K562 (cell line): Measurements from ENCODE around the gene SNX27. TPM values are rescaled to one million over a fixed set of nuclear protein-coding genes. Genes with fewer than 3 reads are reported as not detected.

ENCODE experiments used
- ATAC-seq: fragments of 200-7000 bp; cut with Tn5 transposase; 3 replicates; pipeline ENCODE4 v1.9.1; 2020; ENCODE audit warnings: moderate library complexity
- BruUV-seq: library from RNA; stranded (reverse); fragments of 400-500 nt; replicated peaks from 2 replicates; lab custom pipeline; 2021; lab: Mats Ljungman, UMichigan
- CTCF ChIA-PET: fragments of 300-600 bp; formaldehyde crosslinking; extraction: SDS; loops from one replicate; lab custom pipeline; 2021; ENCODE audit warnings: low intra/inter-chr PET ratio; lab: Yijun Ruan, JAX
- POLR2A ChIA-PET: fragments of 300-600, 350-650 bp; sonication (Branson Sonifier 250); formaldehyde crosslinking; extraction: SDS; loops from one replicate; lab custom pipeline; 2021; ENCODE audit warnings: antibody characterized with exemption, inconsistent platforms; lab: Yijun Ruan, JAX
- DNase-seq, 4 experiments: peaks; one replicate each; pipeline versions ENCODE4 v3.0.0 to v3.0.0-alpha.2; 2011 to 2018; ENCODE audit warnings: low spot score in 3 of 4, mixed read lengths in 3 of 4; ENCODE audit errors: extremely low read depth in 1 of 4
- FAIRE-seq: peaks from 2 replicates; lab custom pipeline; 2011; peaks lifted over from hg19 to GRCh38; lab: Jason Lieb, UNC
- H2AFZ ChIP-seq: 2 replicates; pipeline ENCODE4 v1.6.0; 2011; ENCODE audit warnings: low read depth, low read length, control low read depth, inconsistent platforms
- H3K27ac ChIP-seq: fragments of 200-600 bp; 3 replicates; pipeline ENCODE4 v1.8.0; 2011; ENCODE audit warnings: low read depth, mild to moderate bottlenecking, control low read depth, inconsistent platforms, low read length, moderate library complexity, mixed read lengths; ENCODE audit errors: extremely low read depth
- H3K27me3 ChIP-seq, 2 experiments: fragments of 300-600 bp in 1 of 2; 2 replicates in 1 of 2; 3 replicates in 1 of 2; pipeline versions ENCODE4 v1.6.0 to v1.8.0; 2011; ENCODE audit warnings: inconsistent platforms in 2 of 2, low read length in 2 of 2, mild to moderate bottlenecking in 1 of 2, mixed read lengths in 1 of 2, moderate library complexity in 1 of 2; ENCODE audit not compliant: control insufficient read depth in 2 of 2, insufficient read depth in 2 of 2
- H3K36me3 ChIP-seq: fragments of 300-600 bp; 3 replicates; pipeline ENCODE4 v1.8.0; 2011; ENCODE audit warnings: mild to moderate bottlenecking, low read length, inconsistent platforms; ENCODE audit not compliant: control insufficient read depth, insufficient read depth
- H3K4me1 ChIP-seq, 2 experiments: fragments of 200-600 bp in 1 of 2; replicated peaks in 1 of 2; 2 replicates in 1 of 2; 3 replicates in 1 of 2; pipeline versions ENCODE4 v1.5.1 to v1.8.0; 2011; ENCODE audit warnings: inconsistent platforms in 2 of 2, low read length in 2 of 2, mild to moderate bottlenecking in 1 of 2, mixed read lengths in 1 of 2, moderate library complexity in 1 of 2; ENCODE audit not compliant: control insufficient read depth in 2 of 2, insufficient read depth in 2 of 2
- H3K4me2 ChIP-seq: 2 replicates; pipeline ENCODE4 v1.6.1; 2011; ENCODE audit warnings: low read length, control low read depth, inconsistent platforms, mixed read lengths; ENCODE audit not compliant: insufficient read depth
- H3K4me3 ChIP-seq: fragments of 200-600 bp; sonication (generic), shearing (Covaris generic); 2 replicates; pipeline ENCODE4 v1.5.1; 2016; ENCODE audit warnings: control low read depth, inconsistent platforms
- H3K79me2 ChIP-seq: fragments of 200-600 bp; 3 replicates; pipeline ENCODE4 v1.8.0; 2011; ENCODE audit warnings: low read length, inconsistent platforms; ENCODE audit not compliant: control insufficient read depth, insufficient read depth
- H3K9ac ChIP-seq, 2 experiments: 2 replicates each; pipeline versions ENCODE4 v1.6.0 to v1.6.1; 2011; ENCODE audit warnings: low read depth in 2 of 2, low read length in 2 of 2, control low read depth in 1 of 2, inconsistent platforms in 1 of 2, mild to moderate bottlenecking in 1 of 2, mixed read lengths in 1 of 2; ENCODE audit not compliant: insufficient read depth in 1 of 2
- H3K9me1 ChIP-seq: one replicate; pipeline ENCODE4 v1.6.0; 2011; ENCODE audit warnings: inconsistent platforms, mild to moderate bottlenecking, low read length, moderate library complexity; ENCODE audit not compliant: control insufficient read depth, insufficient read depth
- H3K9me3 ChIP-seq: replicated peaks from 2 replicates; pipeline ENCODE4 v1.5.1; 2011; ENCODE audit warnings: low read depth, low read length, inconsistent platforms; ENCODE audit not compliant: control insufficient read depth, insufficient read depth
- H4K20me1 ChIP-seq: replicated peaks from 2 replicates; pipeline ENCODE4 v1.6.1; 2011; ENCODE audit warnings: low read length, inconsistent platforms, mixed read lengths; ENCODE audit not compliant: control insufficient read depth, insufficient read depth
- FOS ChIP-seq: IDR thresholded peaks from 3 replicates; pipeline ENCODE4 v1.6.1; 2011; ENCODE audit not compliant: insufficient read length; ENCODE audit errors: extremely low read depth
- NRF1 ChIP-seq, 2 experiments: fragments of 450-650 bp; IDR thresholded peaks in 1 of 2; conservative IDR thresholded peaks in 1 of 2; 2 replicates each; pipeline ENCODE4 v1.6.1; 2014; ENCODE audit warnings: mild to moderate bottlenecking in 2 of 2
- RBM39 ChIP-seq: fragments of 200-400 bp; formaldehyde crosslinking; optimal IDR thresholded peaks from 2 replicates; pipeline ENCODE3; 2018; ENCODE audit warnings: low read depth, low read length
- SPI1 ChIP-seq: IDR thresholded peaks from 2 replicates; pipeline ENCODE4 v1.6.1; 2011; ENCODE audit warnings: low read depth, low read length, control low read depth, borderline replicate concordance
- ZBTB2 ChIP-seq: fragments of 450-650 bp; IDR thresholded peaks from 2 replicates; pipeline ENCODE4 v1.6.1; 2016; ENCODE audit warnings: antibody characterized with exemption
- ZNF134 ChIP-seq: fragments of 250-450 bp; sonication (Bioruptor Pico); conservative IDR thresholded peaks from 2 replicates; pipeline ENCODE4 v1.4.0; 2020
- WGBS: fragments of 100-300 bp; shearing (Covaris generic); methylation state at CpG from one replicate; pipeline ENCODE4 v1.1.6; 2016; ENCODE audit warnings: low coverage, mixed read lengths; ENCODE audit not compliant: insufficient coverage; ENCODE audit errors: missing lambda C conversion rate; 5-methylcytosine and 5-hydroxymethylcytosine counted together
- in situ Hi-C: fragments of 300-500 bp; cut with MboI; formaldehyde crosslinking; loops from 4 replicates; pipeline ENCODE4 v1.15.0; 2018; ENCODE audit warnings: inconsistent platforms, mixed read lengths
- intact Hi-C: fragments of 100-400 bp; cut with micrococcal nuclease; formaldehyde crosslinking; loops from 2 replicates; pipeline ENCODE4 v1.14.2; 2022
- polyA plus RNA-seq, 8 experiments: library from polyadenylated mRNA; depleted of rRNA in 4 of 8; stranded (reverse) in 5 of 8; unstranded in 3 of 8; fragments of >200 nt; fragmentation: Nextera tagmentation in 2 of 8; fragmentation: Illumina TruSeq in 1 of 8; extraction: Ambion mirVana in 2 of 8; extraction: Trizol in 1 of 8; gene quantifications; 2 replicates each; pipeline versions ENCODE4 v1.2.1 to v1.2.3, GENCODE V29; 2011 to 2014; ENCODE audit warnings: inconsistent platforms in 1 of 8, missing spikeins in 1 of 8
- total RNA-seq, 7 experiments: library from RNA; depleted of rRNA in 6 of 7; stranded (reverse); fragments of >200 nt in 6 of 7; fragmentation: Illumina TruSeq in 2 of 7; extraction: Trizol in 2 of 7; gene quantifications; 2 replicates each; pipeline versions ENCODE4 v1.2.1 to v1.2.3, GENCODE V29; 2011 to 2021; ENCODE audit warnings: low replicate concordance in 1 of 7

Gene SNX27
- total and polyA plus RNA-seq, 9 of the 15 experiments (the other 6 are each of a cell fraction or from before 2014, with no cell fraction given) = 4.5 to 18.7 (median 10.1) TPM

- no peaks in the 10 kb centered on the region for H3K9me1 ChIP-seq
- peaks cover 8 to 19% of the 10 kb centered on the region in 2 experiments; a peak in 4 of 5 replicates for H3K4me1 ChIP-seq
- H3K27ac ChIP-seq = no peak overlapping the region
- H3K4me3 ChIP-seq = no peak overlapping the region
- TF ChIP-seq SPI1 (no peak), NRF1 (conservative IDR thresholded peaks at IDR 0.05 in 1 of 2, IDR thresholded peaks at IDR 0.05 in 1 of 2) (peak; percentile 86 to 89), ZNF134 (CRISPR knock-in tag) (peak; percentile 71; the same call in 1 of the 2 replicates)
- in situ Hi-C loops (no loop called here), intact Hi-C loops (no loop called here)
- BruUV-seq = no TSS peak
- H4K20me1 ChIP-seq = peaks cover 28% of the 10 kb centered on the region
- H3K9ac ChIP-seq = 0 out of 4 replicates have a peak overlapping the region, but pooled peaks of 1 of the 2 experiments have one; percentile 13
- H3K36me3 ChIP-seq = no peaks in the 10 kb centered on the region
- H3K79me2 ChIP-seq = no peaks in the 10 kb centered on the region
- H3K4me2 ChIP-seq = no peak overlapping the region
- H3K27me3 ChIP-seq = peaks cover 0 to 62% of the 10 kb centered on the region in 2 experiments; a peak in 2 of 5 replicates
- peak in 2 of 4 experiments; percentile 34 to 39 for DNase-seq
- POLR2A ChIA-PET = no interaction called here
- CTCF ChIA-PET = no interaction called here
- 6% methylated on average over 19 of the region's 21 CpGs for WGBS
- H3K9me3 ChIP-seq = no peaks in the 10 kb centered on the region
- FAIRE-seq = no peak
- no peak overlapping the region for H2AFZ ChIP-seq
- ATAC-seq = no peak
Observed at GRCh38 chr1:151711044-151711800, 99.4 kb downstream of the SNX27 start.

- peaks cover 0 to 58% of the 10 kb centered on the region in 2 experiments; a peak in 2 of 5 replicates for H3K27me3 ChIP-seq
- POLR2A ChIA-PET = no interaction called here
Observed at GRCh38 chr1:151711951-151712350, 100.1 kb downstream of the SNX27 start.

More at GRCh38 chr1:151711951-151712350, 100.1 kb downstream of the SNX27 start:
- FAIRE-seq = no peak
- H2AFZ ChIP-seq = no peak overlapping the region
- H3K27ac ChIP-seq = no peak overlapping the region
- CTCF ChIA-PET = no interaction called here
- ATAC-seq = no peak
- H4K20me1 ChIP-seq = peaks cover 27% of the 10 kb centered on the region
- TF ChIP-seq RBM39 (no peak), ZBTB2 (no peak), FOS (no peak)
- 2% methylated on average over 8 of the region's 10 CpGs for WGBS
- no peak overlapping the region for H3K4me3 ChIP-seq
- no peaks in the 10 kb centered on the region for H3K9me3 ChIP-seq
- no peaks in the 10 kb centered on the region for H3K79me2 ChIP-seq
- in situ Hi-C loops = no loop called here
- H3K36me3 ChIP-seq = no peaks in the 10 kb centered on the region
- peaks cover 8 to 17% of the 10 kb centered on the region in 2 experiments; a peak in 4 of 5 replicates for H3K4me1 ChIP-seq
- no peak overlapping the region for H3K4me2 ChIP-seq
- no peaks in the 10 kb centered on the region for H3K9me1 ChIP-seq
- no peak for DNase-seq
- no TSS peak for BruUV-seq
- H3K9ac ChIP-seq = no peak overlapping the region; a peak in 1 of 4 replicates
- intact Hi-C loops = no loop called here
